Hematopoietic multipotent progenitor cell treated with erythropoietin and hydrocortisone succinate and interleukin-3 and kit ligand, for 4 days (in vitro differentiated cells): ENCODE data around the gene CDK10.
"Not testable (repeated sequence)": the region's sequence is repeated elsewhere in the genome, so short reads cannot be mapped to it uniquely, and the experiment has no call there.

ENCODE experiments used
- DNase-seq: peaks from one replicate; pipeline ENCODE4 v3.0.0-alpha.2; 2015

The CDK10 gene

DNA sequence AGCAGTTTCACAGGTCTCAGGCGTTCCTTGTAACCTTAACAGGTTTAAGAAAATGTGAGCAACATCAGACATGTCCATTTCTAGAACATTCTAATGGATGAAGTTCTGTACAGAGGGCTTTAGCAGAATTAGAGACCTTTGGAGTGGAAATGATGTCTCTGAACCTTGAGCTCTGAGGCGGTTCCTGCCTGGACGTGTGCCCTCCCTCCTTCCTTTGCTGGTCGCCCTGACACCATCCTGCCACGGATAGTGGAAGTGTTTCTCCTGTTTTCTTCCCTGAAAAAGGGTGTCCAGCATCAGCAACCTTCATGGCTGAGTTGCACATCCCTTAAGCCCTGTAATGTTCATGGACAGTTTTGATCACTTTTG is 17.7 kb upstream of the CDK10 start:
- DNase-seq = no peak

- DNase-seq = no peak
Measured at GRCh38 chr16:89669755-89670154, 16.7 kb upstream of the CDK10 start.

- DNase-seq = no peak
Measured at GRCh38 chr16:89670496-89671431, 15.7 kb upstream of the CDK10 start.

DNA sequence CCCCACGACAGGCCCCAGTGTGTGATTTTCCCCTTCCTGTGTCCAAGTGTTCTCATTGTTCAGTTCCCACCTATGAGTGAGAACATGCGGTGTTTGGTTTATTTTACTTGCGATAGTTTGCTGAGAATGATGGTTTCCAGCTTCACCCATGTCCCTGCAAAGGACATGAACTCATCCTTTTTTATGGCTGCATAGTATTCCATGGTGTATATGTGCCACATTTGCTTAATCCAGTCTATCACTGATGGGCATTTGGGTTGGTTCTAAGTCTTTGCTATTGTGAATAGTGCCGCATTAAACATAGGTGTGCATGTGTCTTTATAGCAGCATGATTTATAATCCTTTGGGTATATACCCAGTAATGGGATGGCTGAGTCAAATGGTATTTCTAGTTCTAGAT is 14.9 kb upstream of the CDK10 start:
- DNase-seq = not testable (repeated sequence)

DNA sequence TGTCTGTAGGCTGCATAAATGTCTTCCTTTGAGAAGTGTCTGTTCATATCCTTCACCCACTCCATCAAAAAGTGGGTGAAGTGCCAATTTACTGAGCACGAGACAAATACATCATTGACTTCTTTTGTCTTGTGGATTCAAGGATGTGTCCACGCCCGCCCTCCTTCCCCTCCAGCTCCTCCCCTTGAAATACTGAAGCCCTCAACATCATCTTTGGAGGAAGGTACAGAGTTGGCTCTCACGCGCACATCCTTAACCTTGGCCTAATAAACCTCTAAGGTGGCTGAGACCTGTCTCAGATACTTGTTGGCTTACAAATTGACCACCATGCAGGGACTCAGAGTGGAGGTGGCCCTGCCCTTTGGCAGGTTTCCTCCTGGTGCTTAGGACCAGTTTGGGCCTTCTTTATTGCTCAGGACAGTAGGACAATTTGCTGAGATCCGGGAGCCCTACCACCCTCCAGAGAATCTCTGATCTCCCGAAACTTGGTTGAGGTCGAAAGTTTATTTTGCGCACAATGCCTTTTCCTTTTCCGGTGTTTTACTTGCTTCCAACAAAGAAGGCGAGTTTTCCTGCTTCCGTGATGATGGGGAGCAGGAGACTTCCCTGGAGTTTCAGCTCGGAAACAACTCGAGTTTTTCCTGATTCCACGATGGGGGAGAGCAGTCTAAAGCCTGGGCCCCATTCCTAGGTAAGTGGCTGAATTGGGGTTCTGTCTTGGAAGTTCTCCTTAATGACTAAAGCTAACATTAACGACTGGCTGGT is 14.1 kb upstream of the CDK10 start:
- DNase-seq = no peak

DNA sequence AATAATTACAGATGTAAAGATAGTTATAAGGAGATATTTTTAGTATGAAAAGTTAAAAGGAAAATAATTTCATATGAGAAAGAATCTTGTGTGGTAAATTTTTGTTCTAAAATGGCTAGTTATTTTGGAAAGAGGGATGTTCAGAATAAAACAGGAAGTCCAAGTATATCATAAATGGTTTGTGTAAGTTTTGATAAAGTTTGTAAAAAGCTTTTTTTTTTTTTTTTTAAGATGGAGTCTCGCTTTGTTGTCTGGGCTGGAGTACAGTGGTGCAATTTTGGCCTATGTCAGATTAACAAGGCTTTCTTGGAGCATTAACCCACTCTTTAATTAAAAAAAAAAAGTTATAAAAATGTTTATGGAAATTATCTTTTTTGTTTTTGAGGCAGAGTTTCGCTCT is 8.2 kb upstream of the CDK10 start:
- DNase-seq = no peak

- DNase-seq = no peak
Measured at GRCh38 chr16:89685916-89686315, 573 bp upstream of the CDK10 start.

GRCh38 chr16:89687092-89687940 is 827 bp downstream of the CDK10 start:
- peak; percentile 49 for DNase-seq

- DNase-seq = no peak
Measured at GRCh38 chr16:89688395-89688794, 1.9 kb downstream of the CDK10 start.

GRCh38 chr16:89689142-89689541 is 2.7 kb downstream of the CDK10 start:
- DNase-seq = no peak

- DNase-seq = not testable (repeated sequence)
Measured at GRCh38 chr16:89689621-89690020, 3.1 kb downstream of the CDK10 start.

DNA sequence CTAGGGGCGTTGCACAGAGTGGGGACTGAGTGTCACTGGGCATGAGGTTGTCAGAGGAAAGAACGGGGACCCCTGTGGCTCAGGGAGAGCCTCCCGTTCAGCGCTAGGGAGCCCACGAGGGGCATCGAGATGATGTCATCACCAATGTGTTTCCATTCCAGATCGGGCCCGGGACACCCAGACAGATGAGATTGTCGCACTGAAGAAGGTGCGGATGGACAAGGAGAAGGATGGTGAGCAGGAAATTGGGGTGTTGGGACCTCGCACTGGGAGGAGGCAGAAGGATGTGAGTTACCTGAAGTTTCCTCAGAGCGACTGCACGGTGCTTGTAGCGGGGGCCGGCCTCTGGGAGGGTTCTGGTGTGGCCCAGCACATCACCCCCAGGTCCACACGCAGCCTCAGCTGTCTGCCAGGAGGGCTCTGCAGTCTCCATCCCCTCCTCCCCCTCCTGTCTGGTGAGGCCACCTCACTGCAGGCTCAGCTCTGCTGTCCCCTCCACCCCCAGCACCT is 4.0 kb downstream of the CDK10 start:
- no peak for DNase-seq

- DNase-seq = no peak
Measured at GRCh38 chr16:89691231-89691985, 4.9 kb downstream of the CDK10 start.

DNA sequence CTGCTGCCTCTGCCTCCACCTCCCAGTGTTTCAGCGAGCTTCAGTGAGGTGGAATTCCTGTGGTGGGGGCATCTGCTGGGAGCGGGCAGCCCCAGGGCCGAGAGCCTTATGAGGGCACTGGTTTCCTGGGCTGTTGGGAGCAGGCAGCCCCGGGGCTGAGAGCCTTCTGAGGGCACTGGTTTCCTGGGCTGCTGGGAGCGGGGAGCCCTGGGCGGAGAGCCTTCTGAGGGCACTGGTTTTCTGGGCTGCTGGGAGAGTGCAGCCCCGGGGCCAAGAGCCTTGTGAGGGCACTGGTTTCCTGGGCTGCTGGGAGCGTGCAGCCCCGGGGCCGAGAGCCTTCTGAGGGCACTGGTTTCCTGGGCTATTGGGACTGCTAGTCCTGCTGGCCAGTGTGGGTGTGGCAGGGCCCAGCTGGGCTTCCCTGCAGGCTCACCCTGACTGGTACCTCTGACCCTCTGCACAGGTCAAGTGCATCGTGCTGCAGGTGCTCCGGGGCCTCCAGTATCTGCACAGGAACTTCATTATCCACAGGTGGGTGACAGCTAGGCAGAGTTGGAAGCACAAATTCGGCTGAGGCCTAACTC is 5.6 kb downstream of the CDK10 start:
- no peak for DNase-seq

- DNase-seq = no peak
Measured at GRCh38 chr16:89693289-89693731, 6.8 kb downstream of the CDK10 start.

DNA sequence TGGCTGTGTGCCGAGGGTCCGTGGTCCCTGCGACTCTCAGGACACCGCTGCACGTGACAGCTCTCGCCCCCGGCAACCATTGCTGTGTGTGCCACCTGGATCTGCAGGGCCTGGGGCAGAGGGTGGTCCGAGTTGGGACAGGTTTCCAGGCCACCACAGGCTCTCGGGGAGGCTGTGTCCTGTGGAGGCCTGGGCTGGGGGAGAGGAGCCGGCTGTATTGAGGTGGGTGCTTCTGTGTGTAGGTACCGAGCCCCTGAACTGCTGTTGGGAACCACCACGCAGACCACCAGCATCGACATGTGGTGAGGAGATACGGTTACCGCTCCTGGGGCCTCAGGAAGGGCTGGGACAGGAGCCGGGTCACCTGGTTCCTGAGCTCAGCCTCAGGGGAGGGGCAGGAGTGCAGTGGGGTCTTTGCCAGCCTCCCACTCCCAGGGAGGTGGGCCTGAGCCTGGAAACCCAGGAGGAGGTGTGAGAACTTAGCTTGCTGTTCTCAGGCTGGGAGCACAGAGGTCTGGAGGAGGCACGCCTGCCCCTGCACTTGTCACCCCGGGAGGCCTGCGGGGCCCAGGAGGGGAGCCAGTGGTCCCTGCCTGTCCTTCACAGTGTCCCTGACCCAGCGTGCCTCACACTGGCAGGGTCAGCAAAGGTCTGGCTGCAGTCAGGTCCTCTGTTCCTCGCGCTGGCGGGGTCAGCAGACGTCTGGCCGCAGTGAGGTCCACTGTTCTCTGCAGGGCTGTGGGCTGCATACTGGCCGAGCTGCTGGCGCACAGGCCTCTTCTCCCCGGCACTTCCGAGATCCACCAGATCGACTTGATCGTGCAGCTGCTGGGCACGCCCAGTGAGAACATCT is 7.7 kb downstream of the CDK10 start:
- DNase-seq = peak; percentile 60

DNA sequence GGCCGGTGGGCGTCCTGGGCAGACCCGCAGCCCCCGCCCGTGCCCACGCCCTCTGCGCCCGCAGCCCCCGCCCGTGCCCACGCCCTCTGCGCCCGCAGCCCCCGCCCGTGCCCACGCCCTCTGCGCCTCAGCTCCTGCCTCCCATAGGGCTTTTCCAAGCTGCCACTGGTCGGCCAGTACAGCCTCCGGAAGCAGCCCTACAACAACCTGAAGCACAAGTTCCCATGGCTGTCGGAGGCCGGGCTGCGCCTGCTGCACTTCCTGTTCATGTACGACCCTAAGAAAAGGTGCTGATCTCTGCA is 8.2 kb downstream of the CDK10 start:
- not testable (repeated sequence) for DNase-seq

- no peak for DNase-seq
Measured at GRCh38 chr16:89695086-89695874, 8.8 kb downstream of the CDK10 start.

DNA sequence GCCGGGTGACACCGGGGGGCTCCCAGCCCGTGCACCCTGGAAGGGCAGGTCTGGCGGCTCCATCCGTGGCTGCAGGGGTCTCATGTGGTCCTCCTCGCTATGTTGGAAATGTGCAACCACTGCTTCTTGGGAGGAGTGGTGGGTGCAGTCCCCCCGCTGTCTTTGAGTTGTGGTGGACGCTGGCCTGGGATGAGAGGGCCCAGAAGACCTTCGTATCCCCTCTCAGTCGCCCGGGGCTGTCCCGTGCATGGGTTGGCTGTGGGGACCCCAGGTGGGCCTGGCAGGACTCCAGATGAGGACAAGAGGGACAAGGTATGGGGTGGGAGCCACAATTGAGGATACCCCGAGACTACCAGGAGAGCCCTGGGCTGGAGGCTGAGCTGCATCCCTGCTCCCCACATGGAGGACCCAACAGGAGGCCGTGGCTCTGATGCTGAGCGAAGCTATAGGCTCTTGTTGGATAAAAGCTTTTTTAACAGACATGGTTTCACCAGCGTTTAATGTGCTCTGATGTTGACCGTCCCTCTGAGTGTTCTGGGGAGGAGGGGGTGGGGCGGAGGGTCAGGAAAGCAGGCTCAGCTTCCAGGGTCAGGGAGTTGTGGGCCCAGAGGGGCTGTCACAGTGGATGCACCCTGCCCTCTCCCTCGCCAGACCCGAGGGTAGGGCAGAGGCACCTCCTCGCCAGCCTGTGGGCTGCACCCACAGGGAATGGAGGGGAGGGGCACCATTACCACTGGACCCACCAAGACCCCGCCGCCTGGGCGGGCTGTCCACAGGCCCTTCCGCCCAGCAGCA is 9.6 kb downstream of the CDK10 start:
- DNase-seq = no peak
